Endothelial cell of umbilical vein (primary cell): ENCODE results near the gene BTN3A1. TPM values are rescaled to one million over a fixed set of nuclear protein-coding genes. Genes with fewer than 3 reads are reported as not detected.
A peak's percentile ranks its signal among the peaks of the same experiment; 100 is the strongest.

Experiments
- BruUV-seq: library from RNA; stranded (reverse); fragments of 400-500 nt; replicated peaks from 2 replicates; lab custom pipeline; 2021; lab: Mats Ljungman, UMichigan
- CTCF ChIA-PET: fragments of 300-600, 350-600 bp; sonication (Branson Sonifier 250); formaldehyde crosslinking; loops from one replicate; lab custom pipeline; 2021; ENCODE audit warnings: antibody characterized with exemption, inconsistent platforms; lab: Charles Lee
- POLR2A ChIA-PET: fragments of 300-600, 350-600 bp; sonication (Branson Sonifier 250); formaldehyde crosslinking; loops from one replicate; lab custom pipeline; 2021; ENCODE audit warnings: antibody characterized with exemption, inconsistent platforms; lab: Charles Lee
- DNase-seq: peaks from one replicate; pipeline ENCODE4 v3.0.0-alpha.2; 2011; ENCODE audit warnings: low read depth, low spot score
- FAIRE-seq: peaks from 2 replicates; lab custom pipeline; 2011; peaks lifted over from hg19 to GRCh38; lab: Jason Lieb, UNC
- H2AFZ ChIP-seq: 2 replicates; pipeline ENCODE4 v1.6.0; 2012; ENCODE audit warnings: low read depth, low read length, control low read depth, inconsistent platforms
- H3K27ac ChIP-seq: 2 replicates; pipeline ENCODE4 v1.5.1; 2011; ENCODE audit warnings: low read depth, mild to moderate bottlenecking, control low read depth, low read length, moderate library complexity; ENCODE audit not compliant: insufficient read depth
- H3K27me3 ChIP-seq, 2 experiments: 2 replicates each; pipeline versions ENCODE4 v1.6.0 to v1.6.1; 2011; ENCODE audit warnings: low read length in 2 of 2, mixed read lengths in 1 of 2; ENCODE audit not compliant: control insufficient read depth in 2 of 2, insufficient read depth in 2 of 2
- H3K36me3 ChIP-seq, 2 experiments: 2 replicates in 1 of 2; 3 replicates in 1 of 2; pipeline ENCODE4 v1.5.1; 2011; ENCODE audit warnings: low read length in 2 of 2, mild to moderate bottlenecking in 1 of 2, moderate library complexity in 1 of 2; ENCODE audit not compliant: control insufficient read depth in 2 of 2, insufficient read depth in 2 of 2; ENCODE audit errors: extremely low read depth in 1 of 2
- H3K4me1 ChIP-seq: 3 replicates; pipeline ENCODE4 v1.5.1; 2011; ENCODE audit warnings: mild to moderate bottlenecking, low read length; ENCODE audit not compliant: control insufficient read depth, insufficient read depth; ENCODE audit errors: extremely low read depth
- H3K4me2 ChIP-seq: 2 replicates; pipeline ENCODE4 v1.6.1; 2011; ENCODE audit warnings: low read length, control low read depth, mixed read lengths; ENCODE audit not compliant: insufficient read depth
- H3K4me3 ChIP-seq, 3 experiments: fragments of 200-600 bp in 1 of 3; sonication (generic), shearing (Covaris generic) in 1 of 3; replicated peaks in 1 of 3; 2 replicates each; pipeline ENCODE4 v1.5.1; 2011 to 2016; ENCODE audit warnings: control low read depth in 3 of 3, low read length in 3 of 3, mild to moderate bottlenecking in 2 of 3, inconsistent platforms in 1 of 3, low read depth in 1 of 3, moderate library complexity in 1 of 3; ENCODE audit not compliant: insufficient read depth in 1 of 3
- H3K79me2 ChIP-seq: 2 replicates; pipeline ENCODE4 v1.6.0; 2012; ENCODE audit warnings: low read length, inconsistent platforms; ENCODE audit not compliant: control insufficient read depth, insufficient read depth
- H3K9ac ChIP-seq: replicated peaks from 2 replicates; pipeline ENCODE3; 2011; ENCODE audit warnings: low read length, control low read depth; ENCODE audit not compliant: insufficient read depth; ENCODE audit errors: extremely low read depth
- H3K9me1 ChIP-seq: replicated peaks from 3 replicates; pipeline ENCODE4 v1.6.0; 2011; ENCODE audit warnings: mild to moderate bottlenecking, low read length; ENCODE audit not compliant: control insufficient read depth, insufficient read depth; ENCODE audit errors: extremely low read depth
- H3K9me3 ChIP-seq: replicated peaks from 2 replicates; pipeline ENCODE4 v1.5.1; 2012; ENCODE audit warnings: low read length, inconsistent platforms; ENCODE audit not compliant: control insufficient read depth, insufficient read depth
- H4K20me1 ChIP-seq: replicated peaks from 2 replicates; pipeline ENCODE3; 2011; ENCODE audit warnings: mild to moderate bottlenecking, low read length; ENCODE audit not compliant: control insufficient read depth, insufficient read depth; ENCODE audit errors: extremely low read depth
- EZH2 ChIP-seq: IDR thresholded peaks from 2 replicates; pipeline ENCODE4 v1.6.1; 2012; ENCODE audit warnings: borderline replicate concordance, low read depth, mild to moderate bottlenecking, moderate library complexity, low read length, inconsistent platforms; ENCODE audit not compliant: severe bottlenecking
- FOS ChIP-seq: IDR thresholded peaks from 2 replicates; pipeline ENCODE4 v1.6.1; 2011; ENCODE audit warnings: mild to moderate bottlenecking, low read length, moderate library complexity, borderline replicate concordance; ENCODE audit not compliant: insufficient read depth
- GATA2 ChIP-seq: IDR thresholded peaks from 2 replicates; pipeline ENCODE4 v1.7.0; 2011; ENCODE audit warnings: low read depth, mild to moderate bottlenecking, moderate library complexity, mixed read lengths, low read length; ENCODE audit not compliant: insufficient read length, insufficient read depth
- JUN ChIP-seq: IDR thresholded peaks from 2 replicates; pipeline ENCODE4 v1.6.1; 2011; ENCODE audit warnings: borderline replicate concordance, low read depth; ENCODE audit not compliant: insufficient read length, insufficient read depth
- MYC ChIP-seq: IDR thresholded peaks from one replicate; pipeline ENCODE4 v1.6.1; 2011; ENCODE audit warnings: mild to moderate bottlenecking, low read depth, low read length
- POLR2A ChIP-seq: IDR thresholded peaks from 2 replicates; pipeline ENCODE4 v1.6.1; 2012; ENCODE audit warnings: low read depth, mild to moderate bottlenecking, control low read depth, low read length
- POLR2AphosphoS5 ChIP-seq: IDR thresholded peaks from 2 replicates; pipeline ENCODE4 v1.6.1; 2012; ENCODE audit warnings: low read depth, mild to moderate bottlenecking, control low read depth, low read length, moderate library complexity; ENCODE audit not compliant: insufficient read depth
- dilution Hi-C: fragments of 300-500 bp; cut with MboI; formaldehyde crosslinking; loops from one replicate; pipeline ENCODE4 v1.15.0; 2019; ENCODE audit warnings: low sequenced_read_pairs; ENCODE audit not compliant: extremely low pct_ligation_motif_present
- intact Hi-C: fragments of 100-400 bp; cut with micrococcal nuclease; formaldehyde crosslinking; loops from one replicate; pipeline ENCODE4 v1.10.0; 2022
- polyA plus RNA-seq, 4 experiments: library from polyadenylated mRNA; depleted of rRNA in 3 of 4; stranded (reverse) in 3 of 4; unstranded in 1 of 4; fragments of >200 nt; gene quantifications; 2 replicates each; pipeline versions ENCODE4 v1.2.1 to v1.2.3, GENCODE V29; 2011 to 2012; ENCODE audit warnings: missing spikeins in 1 of 4
- total RNA-seq: library from RNA; stranded (reverse); gene quantifications from 2 replicates; pipeline ENCODE4 v1.2.3, GENCODE V29; 2021
- TF ChIP-seq, protein P1 (sequence below): IDR thresholded peaks from 2 replicates; pipeline ENCODE4 v1.6.1; 2011; ENCODE audit not compliant: insufficient read depth, insufficient read length
- TF ChIP-seq, protein P2 (sequence below), 2 donors: IDR thresholded peaks; 1 replicate in 1 of 2; 2 replicates in 1 of 2; pipeline ENCODE4 v1.5.1; 2011; ENCODE audit warnings: low read length in 2 of 2, mild to moderate bottlenecking in 2 of 2, moderate library complexity in 2 of 2, control low read depth in 1 of 2, inconsistent platforms in 1 of 2, low read depth in 1 of 2; ENCODE audit not compliant: insufficient read depth in 1 of 2; ENCODE audit errors: extremely low read depth in 1 of 2

BTN3A1 gene
- total and polyA plus RNA-seq, 2 donors (not counting 3 experiments of a cell fraction or from before 2014, with no cell fraction given): 7.6 to 12.1 TPM

DNA sequence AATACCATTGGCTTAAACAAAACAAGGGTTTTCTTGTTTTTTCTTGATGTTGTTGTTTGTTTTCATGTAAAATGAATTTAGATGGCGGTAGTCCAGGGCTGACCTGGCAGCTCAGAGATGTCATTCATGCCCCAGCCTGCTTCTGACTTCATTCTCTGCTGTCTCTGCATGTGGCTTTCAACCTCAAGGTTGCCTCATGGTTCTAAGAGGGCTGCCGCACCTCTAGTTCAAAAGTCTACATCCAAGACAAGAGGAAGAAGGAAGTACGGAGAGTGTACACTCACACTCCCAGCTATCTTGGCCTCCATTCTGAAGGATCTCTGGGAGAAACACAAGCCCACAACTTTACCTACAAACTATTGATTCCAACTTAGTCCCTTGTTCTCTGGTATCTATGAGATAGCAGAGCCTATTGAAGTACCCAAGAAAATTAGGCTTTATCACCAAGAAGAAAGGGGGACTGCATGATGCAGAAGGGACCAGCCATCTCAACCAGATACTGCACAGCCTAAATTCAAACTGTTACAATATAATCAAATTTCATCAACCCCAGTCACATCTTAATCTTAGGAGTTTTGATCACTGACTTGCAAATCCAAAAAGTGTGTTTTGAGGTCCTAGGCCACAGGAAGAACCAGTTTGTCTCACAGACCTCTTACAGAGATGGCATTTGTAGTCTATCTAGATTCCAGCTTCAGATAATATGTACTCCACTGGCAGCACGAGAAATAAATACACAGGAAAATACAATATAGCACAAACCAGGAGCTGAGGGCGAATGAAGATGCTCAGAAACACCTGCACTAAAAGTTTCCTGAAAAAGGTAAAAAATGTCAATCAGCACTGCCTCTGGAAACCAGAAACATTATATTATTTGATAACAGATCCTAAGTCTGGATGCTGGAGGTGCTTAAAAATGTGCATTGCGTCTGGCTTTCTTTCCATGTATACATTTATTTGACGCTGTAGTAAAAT, 37.4 kb downstream of the BTN3A1 start:
- H3K9me3 ChIP-seq: no peaks in the 10 kb centered on the region
- no peaks in the 10 kb centered on the region for H3K27me3 ChIP-seq
- no peaks in the 10 kb centered on the region for H3K79me2 ChIP-seq
- H2AFZ ChIP-seq: peak overlapping the region; percentile 95
- ChIA-PET POLR2A (no interaction called here), CTCF (interaction anchor here (1.4 kb wide), 1 partner anchor 98 kb away, joined by 6 read pairs; no protein-coding TSS in a partner anchor)
- peak overlapping the region; percentile 71 for H3K4me2 ChIP-seq
- no peak for DNase-seq
- TF ChIP-seq, protein P1, sequence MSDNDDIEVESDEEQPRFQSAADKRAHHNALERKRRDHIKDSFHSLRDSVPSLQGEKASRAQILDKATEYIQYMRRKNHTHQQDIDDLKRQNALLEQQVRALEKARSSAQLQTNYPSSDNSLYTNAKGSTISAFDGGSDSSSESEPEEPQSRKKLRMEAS: no peak
- TF ChIP-seq EZH2: no peak
- TF ChIP-seq FOS: no peak
- TF ChIP-seq GATA2: no peak
- no peak for TF ChIP-seq JUN
- TF ChIP-seq, protein P2, sequence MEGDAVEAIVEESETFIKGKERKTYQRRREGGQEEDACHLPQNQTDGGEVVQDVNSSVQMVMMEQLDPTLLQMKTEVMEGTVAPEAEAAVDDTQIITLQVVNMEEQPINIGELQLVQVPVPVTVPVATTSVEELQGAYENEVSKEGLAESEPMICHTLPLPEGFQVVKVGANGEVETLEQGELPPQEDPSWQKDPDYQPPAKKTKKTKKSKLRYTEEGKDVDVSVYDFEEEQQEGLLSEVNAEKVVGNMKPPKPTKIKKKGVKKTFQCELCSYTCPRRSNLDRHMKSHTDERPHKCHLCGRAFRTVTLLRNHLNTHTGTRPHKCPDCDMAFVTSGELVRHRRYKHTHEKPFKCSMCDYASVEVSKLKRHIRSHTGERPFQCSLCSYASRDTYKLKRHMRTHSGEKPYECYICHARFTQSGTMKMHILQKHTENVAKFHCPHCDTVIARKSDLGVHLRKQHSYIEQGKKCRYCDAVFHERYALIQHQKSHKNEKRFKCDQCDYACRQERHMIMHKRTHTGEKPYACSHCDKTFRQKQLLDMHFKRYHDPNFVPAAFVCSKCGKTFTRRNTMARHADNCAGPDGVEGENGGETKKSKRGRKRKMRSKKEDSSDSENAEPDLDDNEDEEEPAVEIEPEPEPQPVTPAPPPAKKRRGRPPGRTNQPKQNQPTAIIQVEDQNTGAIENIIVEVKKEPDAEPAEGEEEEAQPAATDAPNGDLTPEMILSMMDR (IDR thresholded peaks at IDR 0.05; ENCODE audit: extremely low read depth in 1 of 2, insufficient read depth in 1 of 2, low read depth in 1 of 2, low read length in 2 of 2): no peak
- TF ChIP-seq POLR2A: no peak
- no peak for TF ChIP-seq POLR2AphosphoS5
- no peak for TF ChIP-seq MYC
- H3K27ac ChIP-seq: no peak overlapping the region
- no peaks in the 10 kb centered on the region for H3K36me3 ChIP-seq
- dilution Hi-C loops: no loop called here
- peak overlapping the region; percentile 58 to 97 (median 96) for H3K4me3 ChIP-seq
- no peaks in the 10 kb centered on the region for H4K20me1 ChIP-seq
- intact Hi-C loops: loop anchor here (1.0 kb wide), 2 partner anchors 18 to 74 kb away; partner anchors contain the start of genes BTN2A1 and BTN3A2
- no TSS peak for BruUV-seq
- peak overlapping the region; percentile 84 for H3K9ac ChIP-seq
- peak; percentile 40 for FAIRE-seq
- H3K4me1 ChIP-seq: peaks cover 10% of the 10 kb centered on the region
- H3K9me1 ChIP-seq: no peaks in the 10 kb centered on the region
